Fibroblast of lung (primary cell): ENCODE results near the gene ZCCHC7.

ENCODE experiments used
- EZH2 ChIP-seq: IDR thresholded peaks from 2 replicates; pipeline ENCODE4 v1.5.1; 2012; ENCODE audit warnings: low read length, control low read depth, mild to moderate bottlenecking; ENCODE audit errors: missing control alignments
- TF ChIP-seq, protein P1 (sequence below), 2 donors: IDR thresholded peaks in 1 of 2; conservative IDR thresholded peaks in 1 of 2; 1 replicate in 1 of 2; 2 replicates in 1 of 2; pipeline ENCODE4 v1.5.1; 2011 to 2012; ENCODE audit warnings: low read length in 2 of 2, control low read depth in 1 of 2, inconsistent platforms in 1 of 2, low read depth in 1 of 2, mild to moderate bottlenecking in 1 of 2

DNA sequence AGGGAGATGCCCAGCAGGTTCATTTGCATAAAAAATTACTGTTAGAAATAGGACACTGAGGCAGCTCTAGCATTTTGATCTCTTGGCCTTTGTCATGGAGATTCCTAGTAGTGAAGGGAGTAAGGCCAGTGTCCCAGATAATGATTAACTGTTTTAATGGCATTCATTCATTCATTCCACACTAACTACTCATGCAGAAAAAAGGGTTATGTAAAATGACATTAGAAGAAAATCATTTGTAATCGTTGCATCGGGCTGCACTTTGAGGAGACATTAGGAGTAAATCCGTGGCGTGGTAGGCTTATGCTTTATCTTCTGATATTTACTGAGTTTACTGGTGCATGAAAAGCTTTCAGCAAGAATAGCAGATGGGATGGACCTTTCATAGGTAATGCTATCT is 219.5 kb downstream of the ZCCHC7 start:
- TF ChIP-seq, protein P1, sequence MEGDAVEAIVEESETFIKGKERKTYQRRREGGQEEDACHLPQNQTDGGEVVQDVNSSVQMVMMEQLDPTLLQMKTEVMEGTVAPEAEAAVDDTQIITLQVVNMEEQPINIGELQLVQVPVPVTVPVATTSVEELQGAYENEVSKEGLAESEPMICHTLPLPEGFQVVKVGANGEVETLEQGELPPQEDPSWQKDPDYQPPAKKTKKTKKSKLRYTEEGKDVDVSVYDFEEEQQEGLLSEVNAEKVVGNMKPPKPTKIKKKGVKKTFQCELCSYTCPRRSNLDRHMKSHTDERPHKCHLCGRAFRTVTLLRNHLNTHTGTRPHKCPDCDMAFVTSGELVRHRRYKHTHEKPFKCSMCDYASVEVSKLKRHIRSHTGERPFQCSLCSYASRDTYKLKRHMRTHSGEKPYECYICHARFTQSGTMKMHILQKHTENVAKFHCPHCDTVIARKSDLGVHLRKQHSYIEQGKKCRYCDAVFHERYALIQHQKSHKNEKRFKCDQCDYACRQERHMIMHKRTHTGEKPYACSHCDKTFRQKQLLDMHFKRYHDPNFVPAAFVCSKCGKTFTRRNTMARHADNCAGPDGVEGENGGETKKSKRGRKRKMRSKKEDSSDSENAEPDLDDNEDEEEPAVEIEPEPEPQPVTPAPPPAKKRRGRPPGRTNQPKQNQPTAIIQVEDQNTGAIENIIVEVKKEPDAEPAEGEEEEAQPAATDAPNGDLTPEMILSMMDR (conservative IDR thresholded peaks at IDR 0.05 in 1 of 2, IDR thresholded peaks at IDR 0.05 in 1 of 2; ENCODE audit: low read depth in 1 of 2, low read length in 2 of 2) = no peak
- TF ChIP-seq EZH2 = no peak
